ENCODE data around the gene PHLPP1.

PHLPP1 gene

DNA sequence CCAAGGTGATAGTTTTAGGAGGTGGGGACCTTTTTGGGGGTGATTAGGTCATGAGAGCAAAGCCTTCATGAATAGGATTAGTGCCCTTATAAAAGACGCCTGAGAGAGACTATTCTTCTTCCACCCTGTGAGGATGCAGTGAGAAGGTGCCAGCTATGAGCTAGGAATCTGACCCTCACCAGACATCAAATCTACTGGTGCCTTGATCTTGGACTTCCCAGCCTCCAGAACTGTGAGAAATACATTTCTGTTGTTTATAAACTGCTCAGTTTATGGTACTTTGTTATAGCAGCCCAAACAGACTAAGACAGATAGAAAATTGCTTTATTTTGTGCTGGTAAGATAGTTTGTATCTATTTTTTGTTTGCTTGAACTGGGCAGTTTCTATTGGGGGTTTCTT lies 40.1 kb downstream of the PHLPP1 start:
- Histone ChIP-seq H3K4me3 (ENCODE audit: low read depth, low read length) (no peak overlapping the region), H3K27ac (ENCODE audit: extremely low read depth, low read depth, low read length) (no peak overlapping the region), H3K4me1 (ENCODE audit: control insufficient read depth, insufficient read depth, low read length) (peaks cover 44% of the 10 kb centered on the region), H3K36me3 (ENCODE audit: control insufficient read depth in 2 of 2, insufficient read depth in 1 of 2, low read length in 2 of 2) (no peaks in the 10 kb centered on the region), H3K9me3 (ENCODE audit: control insufficient read depth, insufficient read depth, low read depth, low read length) (no peaks in the 10 kb centered on the region)
- no peak for TF ChIP-seq ZNF311 (tag by site-specific recombination; IDR thresholded peaks at IDR 0.05; ENCODE audit: borderline replicate concordance)
- TF ChIP-seq, protein P1, sequence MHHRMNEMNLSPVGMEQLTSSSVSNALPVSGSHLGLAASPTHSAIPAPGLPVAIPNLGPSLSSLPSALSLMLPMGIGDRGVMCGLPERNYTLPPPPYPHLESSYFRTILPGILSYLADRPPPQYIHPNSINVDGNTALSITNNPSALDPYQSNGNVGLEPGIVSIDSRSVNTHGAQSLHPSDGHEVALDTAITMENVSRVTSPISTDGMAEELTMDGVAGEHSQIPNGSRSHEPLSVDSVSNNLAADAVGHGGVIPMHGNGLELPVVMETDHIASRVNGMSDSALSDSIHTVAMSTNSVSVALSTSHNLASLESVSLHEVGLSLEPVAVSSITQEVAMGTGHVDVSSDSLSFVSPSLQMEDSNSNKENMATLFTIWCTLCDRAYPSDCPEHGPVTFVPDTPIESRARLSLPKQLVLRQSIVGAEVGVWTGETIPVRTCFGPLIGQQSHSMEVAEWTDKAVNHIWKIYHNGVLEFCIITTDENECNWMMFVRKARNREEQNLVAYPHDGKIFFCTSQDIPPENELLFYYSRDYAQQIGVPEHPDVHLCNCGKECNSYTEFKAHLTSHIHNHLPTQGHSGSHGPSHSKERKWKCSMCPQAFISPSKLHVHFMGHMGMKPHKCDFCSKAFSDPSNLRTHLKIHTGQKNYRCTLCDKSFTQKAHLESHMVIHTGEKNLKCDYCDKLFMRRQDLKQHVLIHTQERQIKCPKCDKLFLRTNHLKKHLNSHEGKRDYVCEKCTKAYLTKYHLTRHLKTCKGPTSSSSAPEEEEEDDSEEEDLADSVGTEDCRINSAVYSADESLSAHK (tag by site-specific recombination; IDR thresholded peaks at IDR 0.05): 0 out of 2 replicates have a peak, but pooled peaks have one; percentile 31
- TF ChIP-seq ZNF221 (tag by site-specific recombination; IDR thresholded peaks at IDR 0.05; ENCODE audit: borderline replicate concordance): no peak
- ChIA-PET CTCF (interaction anchor here (0.9 to 1.4 kb wide), 2 partner anchors 11 to 38 kb away, joined by 3 to 4 read pairs; no protein-coding TSS in a partner anchor), POLR2A (no interaction called here)

DNA sequence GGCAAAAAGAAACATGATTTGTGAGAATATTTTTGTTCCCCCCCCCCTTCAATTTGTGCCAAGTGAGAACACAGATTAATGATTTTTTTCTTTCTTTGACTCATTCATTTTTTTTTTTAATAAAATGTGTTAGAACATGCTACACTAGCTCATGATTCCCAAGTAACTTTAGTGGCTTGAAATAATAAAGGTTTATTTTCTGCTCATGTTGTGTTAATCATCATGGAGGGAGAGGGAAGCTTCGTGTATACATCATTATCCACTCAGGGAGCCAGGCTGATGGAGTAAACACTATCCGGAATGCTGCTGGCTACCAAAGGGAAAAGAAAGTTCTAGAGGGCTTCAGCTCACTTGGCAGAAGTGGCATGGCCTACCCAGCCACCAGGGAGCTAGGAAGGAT lies 40.6 kb downstream of the PHLPP1 start:
- H3K4me3 ChIP-seq (ENCODE audit: low read depth, low read length): no peak overlapping the region
- no peak for TF ChIP-seq PBX3 (CRISPR knock-in tag; IDR thresholded peaks at IDR 0.05)
- no peak for TF ChIP-seq ZNF266 (tag by site-specific recombination; IDR thresholded peaks at IDR 0.05; ENCODE audit: low read depth)
- no peak for TF ChIP-seq TCF7L2 (IDR thresholded peaks at IDR 0.05; ENCODE audit: borderline replicate concordance, low read depth, low read length)
- TF ChIP-seq ZNF223 (tag by site-specific recombination; IDR thresholded peaks at IDR 0.05): no peak
- TF ChIP-seq ZBTB10 (tag by site-specific recombination; IDR thresholded peaks at IDR 0.05): no peak
- TF ChIP-seq OVOL3 (tag by site-specific recombination; IDR thresholded peaks at IDR 0.05): no peak
- TF ChIP-seq ZNF677 (tag by site-specific recombination; IDR thresholded peaks at IDR 0.05): no peak
- no peak for TF ChIP-seq ZNF292 (tag by site-specific recombination; IDR thresholded peaks at IDR 0.05; ENCODE audit: borderline replicate concordance, low read depth)
- no peak for TF ChIP-seq ZNF394 (tag by site-specific recombination; IDR thresholded peaks at IDR 0.05; ENCODE audit: borderline replicate concordance)
- TF ChIP-seq ZNF530 (tag by site-specific recombination; IDR thresholded peaks at IDR 0.05; ENCODE audit: low read depth): no peak
- no peak overlapping the region for H3K27ac ChIP-seq (ENCODE audit: extremely low read depth, low read depth, low read length)
- peaks cover 41% of the 10 kb centered on the region for H3K4me1 ChIP-seq (ENCODE audit: control insufficient read depth, insufficient read depth, low read length)
- POLR2A ChIA-PET: no interaction called here
- H3K36me3 ChIP-seq (ENCODE audit: control insufficient read depth in 2 of 2, insufficient read depth in 1 of 2, low read length in 2 of 2): no peaks in the 10 kb centered on the region
- CTCF ChIA-PET: interaction anchor here (1.4 kb wide), 1 partner anchor 10 kb away, joined by 3 read pairs; no protein-coding TSS in a partner anchor
- H3K9me3 ChIP-seq (ENCODE audit: control insufficient read depth, insufficient read depth, low read depth, low read length): no peaks in the 10 kb centered on the region

GRCh38 chr18:62757399-62758010 lies 42.2 kb downstream of the PHLPP1 start:
- no peaks in the 10 kb centered on the region for H3K36me3 ChIP-seq (ENCODE audit: control insufficient read depth in 2 of 2, insufficient read depth in 1 of 2, low read length in 2 of 2)
- H3K9me3 ChIP-seq (ENCODE audit: control insufficient read depth, insufficient read depth, low read depth, low read length): no peaks in the 10 kb centered on the region
- TF ChIP-seq ZNF138 (tag by site-specific recombination; IDR thresholded peaks at IDR 0.05; ENCODE audit: borderline replicate concordance): no peak
- TF ChIP-seq ZNF169 (tag by site-specific recombination; IDR thresholded peaks at IDR 0.05): no peak
- TF ChIP-seq, protein P2, sequence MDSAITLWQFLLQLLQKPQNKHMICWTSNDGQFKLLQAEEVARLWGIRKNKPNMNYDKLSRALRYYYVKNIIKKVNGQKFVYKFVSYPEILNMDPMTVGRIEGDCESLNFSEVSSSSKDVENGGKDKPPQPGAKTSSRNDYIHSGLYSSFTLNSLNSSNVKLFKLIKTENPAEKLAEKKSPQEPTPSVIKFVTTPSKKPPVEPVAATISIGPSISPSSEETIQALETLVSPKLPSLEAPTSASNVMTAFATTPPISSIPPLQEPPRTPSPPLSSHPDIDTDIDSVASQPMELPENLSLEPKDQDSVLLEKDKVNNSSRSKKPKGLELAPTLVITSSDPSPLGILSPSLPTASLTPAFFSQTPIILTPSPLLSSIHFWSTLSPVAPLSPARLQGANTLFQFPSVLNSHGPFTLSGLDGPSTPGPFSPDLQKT (IDR thresholded peaks at IDR 0.05; ENCODE audit: borderline replicate concordance, low read depth, low read length): no peak
- TF ChIP-seq YY2 (tag by site-specific recombination; IDR thresholded peaks at IDR 0.05): no peak
- no peak for TF ChIP-seq ZNF366 (tag by site-specific recombination; conservative IDR thresholded peaks at IDR 0.05)
- TF ChIP-seq ZNF660 (tag by site-specific recombination; IDR thresholded peaks at IDR 0.05): no peak
- no peak for TF ChIP-seq ZNF391 (tag by site-specific recombination; IDR thresholded peaks at IDR 0.05; ENCODE audit: borderline replicate concordance, low read depth)
- no peak overlapping the region for H3K4me3 ChIP-seq (ENCODE audit: low read depth, low read length)
- H3K27ac ChIP-seq (ENCODE audit: extremely low read depth, low read depth, low read length): no peak overlapping the region
- ChIA-PET CTCF (interaction anchor here (1.5 to 2.1 kb wide), 2 partner anchors 16 to 171 kb away, joined by 5 to 7 read pairs; no protein-coding TSS in a partner anchor), POLR2A (interaction anchor here (1.4 kb wide), 1 partner anchor 40 kb away, joined by 4 read pairs; no protein-coding TSS in a partner anchor)
- H3K4me1 ChIP-seq (ENCODE audit: control insufficient read depth, insufficient read depth, low read length): peaks cover 27% of the 10 kb centered on the region
